Stimulated activated naive CD8-positive, alpha-beta T cell treated with anti-CD3 and anti-CD28 coated beads, Interleukin-15, Interleukin-2, amounts not matched to agents 100 U/mL and 50 U/mL, for 24 hours (primary cell): ENCODE results near the gene POFUT2.
"Not testable (repeated sequence)": the region's sequence is repeated elsewhere in the genome, so short reads cannot be mapped to it uniquely, and the experiment has no call there.

ENCODE experiments used
- ATAC-seq: fragments of 150-1000 bp; cut with Tn5 transposase; one replicate; pipeline ENCODE4 v1.10.0; 2021
- DNase-seq: peaks from one replicate; pipeline ENCODE4 v3.0.0; 2021

Gene POFUT2

GRCh38 chr21:45326169-45326851 is 38.6 kb upstream of the POFUT2 start:
- ATAC-seq (no peak), DNase-seq (no peak)

GRCh38 chr21:45325206-45326168 is 37.8 kb upstream of the POFUT2 start:
- DNase-seq, result no peak
- ATAC-seq, result no peak

- no peak for ATAC-seq
- DNase-seq, result no peak
These were observed 37.0 kb upstream of the POFUT2 start for GRCh38 chr21:45324489-45325205.

GRCh38 chr21:45323487-45324311 is 36.0 kb upstream of the POFUT2 start:
- no peak for DNase-seq
- no peak for ATAC-seq

GRCh38 chr21:45322960-45323461 is 35.3 kb upstream of the POFUT2 start:
- ATAC-seq (no peak), DNase-seq (no peak)

GRCh38 chr21:45322231-45322959 is 34.7 kb upstream of the POFUT2 start:
- DNase-seq, result no peak
- ATAC-seq, result no peak

GRCh38 chr21:45320261-45321025 is 32.7 kb upstream of the POFUT2 start:
- DNase-seq (no peak), ATAC-seq (no peak)

- ATAC-seq (no peak), DNase-seq (no peak)
These were observed 31.9 kb upstream of the POFUT2 start for GRCh38 chr21:45319461-45320211.

GRCh38 chr21:45318556-45319404 is 31.1 kb upstream of the POFUT2 start:
- ATAC-seq (no peak), DNase-seq (no peak)

- ATAC-seq (no peak), DNase-seq (no peak)
These were observed 30.5 kb upstream of the POFUT2 start for GRCh38 chr21:45318146-45318555.

- ATAC-seq, result no peak
These were observed 29.9 kb upstream of the POFUT2 start for GRCh38 chr21:45317398-45318145.

GRCh38 chr21:45316871-45317397 is 29.2 kb upstream of the POFUT2 start:
- DNase-seq (no peak), ATAC-seq (no peak)

More at GRCh38 chr21:45317398-45318145, 29.9 kb upstream of the POFUT2 start:
- no peak for DNase-seq

GRCh38 chr21:45315676-45316470 is 28.2 kb upstream of the POFUT2 start:
- not testable (repeated sequence) for DNase-seq, ATAC-seq

- ATAC-seq (no peak), DNase-seq (no peak)
These were observed 26.0 kb upstream of the POFUT2 start for GRCh38 chr21:45313682-45314081.

GRCh38 chr21:45313015-45313414 is 25.3 kb upstream of the POFUT2 start:
- no peak for DNase-seq
- ATAC-seq, result no peak

- ATAC-seq, result no peak
- DNase-seq, result no peak
These were observed 24.6 kb upstream of the POFUT2 start for GRCh38 chr21:45312296-45312695.
